HEK293 (cell line): ENCODE results near the gene ILKAP.
A peak's percentile ranks its signal among the peaks of the same experiment; 100 is the strongest.

Experiments
- CTCF ChIA-PET: fragments of 350-600 bp; formaldehyde crosslinking; extraction: SDS; loops from one replicate; lab custom pipeline; 2021; ENCODE audit warnings: antibody characterized with exemption; lab: Yijun Ruan, JAX
- POLR2A ChIA-PET: fragments of 300-600 bp; formaldehyde crosslinking; extraction: SDS; loops from one replicate; lab custom pipeline; 2020; ENCODE audit warnings: antibody characterized with exemption, inconsistent platforms; lab: Yijun Ruan, JAX
- H3K27ac ChIP-seq: fragments of 200-500 bp; sonication (Bioruptor generic); 2 replicates; pipeline ENCODE4 v1.5.1; 2014; ENCODE audit warnings: low read depth, low read length, control low read depth, inconsistent platforms; ENCODE audit errors: extremely low read depth
- H3K36me3 ChIP-seq, 2 experiments: fragments of 200-500 bp in 1 of 2; sonication (Bioruptor generic) in 1 of 2; 1 replicate in 1 of 2; 2 replicates in 1 of 2; pipeline ENCODE4 v1.5.1; 2014 to 2017; ENCODE audit warnings: inconsistent platforms in 2 of 2, low read length in 2 of 2; ENCODE audit not compliant: control insufficient read depth in 2 of 2, insufficient read depth in 1 of 2
- H3K4me1 ChIP-seq: fragments of 200-500 bp; sonication (Bioruptor generic); 2 replicates; pipeline ENCODE4 v1.5.1; 2014; ENCODE audit warnings: mild to moderate bottlenecking, low read length, inconsistent platforms; ENCODE audit not compliant: control insufficient read depth, insufficient read depth
- H3K4me3 ChIP-seq: 2 replicates; pipeline ENCODE4 v1.5.1; 2011; ENCODE audit warnings: low read depth, mild to moderate bottlenecking, control low read depth, low read length, moderate library complexity
- H3K9me3 ChIP-seq: fragments of 200-500 bp; sonication (Bioruptor generic); 2 replicates; pipeline ENCODE4 v1.5.1; 2014; ENCODE audit warnings: low read depth, low read length, inconsistent platforms; ENCODE audit not compliant: control insufficient read depth, insufficient read depth
- GLIS1 ChIP-seq: fragments of 450-650 bp; formaldehyde crosslinking; IDR thresholded peaks from 2 replicates; pipeline ENCODE4 v1.5.1; 2016; ENCODE audit warnings: missing biosample characterization, missing genetic modification characterization
- SP3 ChIP-seq: fragments of 450-650 bp; formaldehyde crosslinking; IDR thresholded peaks from 2 replicates; pipeline ENCODE4 v1.5.1; 2016; ENCODE audit warnings: missing biosample characterization, missing genetic modification characterization
- ZIC2 ChIP-seq: fragments of 450-650 bp; formaldehyde crosslinking; IDR thresholded peaks from 2 replicates; pipeline ENCODE4 v1.5.1; 2016; ENCODE audit warnings: missing biosample characterization, missing genetic modification characterization
- TF ChIP-seq, protein P1 (sequence below): fragments of 450-650 bp; formaldehyde crosslinking; IDR thresholded peaks from 2 replicates; pipeline ENCODE4 v1.5.1; 2016; ENCODE audit warnings: missing biosample characterization, missing genetic modification characterization
- TF ChIP-seq, protein P2 (sequence below): fragments of 450-650 bp; formaldehyde crosslinking; IDR thresholded peaks from 2 replicates; pipeline ENCODE4 v1.5.1; 2016; ENCODE audit warnings: missing biosample characterization, missing genetic modification characterization

ILKAP gene

DNA sequence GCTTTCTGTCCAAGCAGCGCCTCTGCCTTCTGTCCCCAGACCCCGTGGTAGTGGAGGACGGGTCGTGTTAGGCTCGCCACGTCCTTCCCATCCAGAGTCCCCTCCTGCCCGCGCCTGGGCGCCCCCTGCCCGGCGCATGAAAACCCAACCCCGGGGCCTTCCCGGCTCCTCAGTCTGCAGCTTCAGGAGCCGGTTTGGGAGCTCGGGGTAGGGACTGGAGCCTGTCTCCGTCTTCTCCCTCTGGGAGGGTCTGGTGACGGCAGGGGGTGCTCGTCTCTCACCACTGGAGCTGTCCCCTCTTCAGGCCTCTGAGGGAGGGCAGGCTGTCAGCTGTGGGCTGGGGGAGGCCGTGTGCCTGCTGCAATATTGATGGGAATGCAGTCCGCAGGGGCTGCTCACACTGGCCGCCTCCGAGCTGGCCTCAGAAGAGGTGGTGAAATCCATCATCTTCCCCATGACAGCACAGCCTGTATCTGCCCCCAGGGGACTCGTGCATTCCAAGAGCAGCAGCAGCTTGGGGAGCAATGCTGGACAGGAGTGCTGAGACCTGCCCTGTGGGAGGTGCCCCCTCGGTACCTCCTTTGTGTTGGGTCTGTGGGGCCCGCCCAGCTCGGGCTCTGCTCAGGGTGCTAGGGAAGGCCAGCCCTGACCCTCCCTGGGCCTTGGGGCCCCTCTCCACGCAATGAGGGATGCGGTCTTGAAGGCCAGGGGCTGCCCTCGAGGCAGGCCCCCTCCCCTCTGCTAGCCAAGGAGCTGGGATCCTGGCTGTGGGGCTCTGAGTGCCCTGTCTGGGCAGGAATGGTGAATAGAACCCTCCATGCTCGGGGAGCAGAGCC is 82.8 kb downstream of the ILKAP start:
- no peaks in the 10 kb centered on the region for H3K36me3 ChIP-seq
- H3K9me3 ChIP-seq = no peaks in the 10 kb centered on the region
- no peaks in the 10 kb centered on the region for H3K4me1 ChIP-seq
- TF ChIP-seq GLIS1 (tag by site-specific recombination) (peak; percentile 86), SP3 (no peak), ZIC2 (tag by site-specific recombination) (peak; percentile 83)
- TF ChIP-seq, protein P1, sequence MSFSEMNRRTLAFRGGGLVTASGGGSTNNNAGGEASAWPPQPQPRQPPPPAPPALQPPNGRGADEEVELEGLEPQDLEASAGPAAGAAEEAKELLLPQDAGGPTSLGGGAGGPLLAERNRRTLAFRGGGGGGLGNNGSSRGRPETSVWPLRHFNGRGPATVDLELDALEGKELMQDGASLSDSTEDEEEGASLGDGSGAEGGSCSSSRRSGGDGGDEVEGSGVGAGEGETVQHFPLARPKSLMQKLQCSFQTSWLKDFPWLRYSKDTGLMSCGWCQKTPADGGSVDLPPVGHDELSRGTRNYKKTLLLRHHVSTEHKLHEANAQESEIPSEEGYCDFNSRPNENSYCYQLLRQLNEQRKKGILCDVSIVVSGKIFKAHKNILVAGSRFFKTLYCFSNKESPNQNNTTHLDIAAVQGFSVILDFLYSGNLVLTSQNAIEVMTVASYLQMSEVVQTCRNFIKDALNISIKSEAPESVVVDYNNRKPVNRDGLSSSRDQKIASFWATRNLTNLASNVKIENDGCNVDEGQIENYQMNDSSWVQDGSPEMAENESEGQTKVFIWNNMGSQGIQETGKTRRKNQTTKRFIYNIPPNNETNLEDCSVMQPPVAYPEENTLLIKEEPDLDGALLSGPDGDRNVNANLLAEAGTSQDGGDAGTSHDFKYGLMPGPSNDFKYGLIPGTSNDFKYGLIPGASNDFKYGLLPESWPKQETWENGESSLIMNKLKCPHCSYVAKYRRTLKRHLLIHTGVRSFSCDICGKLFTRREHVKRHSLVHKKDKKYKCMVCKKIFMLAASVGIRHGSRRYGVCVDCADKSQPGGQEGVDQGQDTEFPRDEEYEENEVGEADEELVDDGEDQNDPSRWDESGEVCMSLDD (tag by site-specific recombination) = no peak
- TF ChIP-seq, protein P2, sequence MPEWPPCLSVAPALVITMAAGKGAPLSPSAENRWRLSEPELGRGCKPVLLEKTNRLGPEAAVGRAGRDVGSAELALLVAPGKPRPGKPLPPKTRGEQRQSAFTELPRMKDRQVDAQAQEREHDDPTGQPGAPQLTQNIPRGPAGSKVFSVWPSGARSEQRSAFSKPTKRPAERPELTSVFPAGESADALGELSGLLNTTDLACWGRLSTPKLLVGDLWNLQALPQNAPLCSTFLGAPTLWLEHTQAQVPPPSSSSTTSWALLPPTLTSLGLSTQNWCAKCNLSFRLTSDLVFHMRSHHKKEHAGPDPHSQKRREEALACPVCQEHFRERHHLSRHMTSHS (tag by site-specific recombination) = no peak
- no peak overlapping the region for H3K27ac ChIP-seq
- H3K4me3 ChIP-seq = no peak overlapping the region
- CTCF ChIA-PET = interaction anchor here (0.6 to 1.2 kb wide), 2 partner anchors 82 to 143 kb away, joined by 3 to 4 read pairs; no protein-coding TSS in a partner anchor
- POLR2A ChIA-PET = no interaction called here
